Measurements from ENCODE around the gene PDZRN4.

PDZRN4 gene

GRCh38 chr12:41362510-41362909 lies 174.4 kb downstream of the PDZRN4 start:
- no peak for DNase-seq (ENCODE audit: low spot score)

- no peak for DNase-seq (ENCODE audit: low spot score)
Measured at GRCh38 chr12:41362931-41363330, 174.8 kb downstream of the PDZRN4 start.

GRCh38 chr12:41364211-41364610 lies 176.1 kb downstream of the PDZRN4 start:
- no peak for DNase-seq (ENCODE audit: low spot score)

GRCh38 chr12:41365653-41366171 lies 177.6 kb downstream of the PDZRN4 start:
- DNase-seq (ENCODE audit: low spot score), result no peak

GRCh38 chr12:41367726-41368405 lies 179.7 kb downstream of the PDZRN4 start:
- DNase-seq (ENCODE audit: low spot score), result no peak

GRCh38 chr12:41380878-41381277 lies 192.8 kb downstream of the PDZRN4 start:
- no peak for DNase-seq (ENCODE audit: low spot score)

GRCh38 chr12:41402801-41403200 lies 214.7 kb downstream of the PDZRN4 start:
- DNase-seq (ENCODE audit: low spot score), result no peak

- DNase-seq (ENCODE audit: low spot score), result no peak
Measured at GRCh38 chr12:41407232-41407799, 219.2 kb downstream of the PDZRN4 start.

- no peak for DNase-seq (ENCODE audit: low spot score)
Measured at GRCh38 chr12:41409628-41410027, 221.5 kb downstream of the PDZRN4 start.

- no peak for DNase-seq (ENCODE audit: low spot score)
Measured at GRCh38 chr12:41418586-41418985, 230.5 kb downstream of the PDZRN4 start.

GRCh38 chr12:41419131-41419893 lies 231.2 kb downstream of the PDZRN4 start:
- no peak for DNase-seq (ENCODE audit: low spot score)

GRCh38 chr12:41424651-41425050 lies 236.5 kb downstream of the PDZRN4 start:
- no peak for DNase-seq (ENCODE audit: low spot score)

GRCh38 chr12:41433460-41433859 lies 245.3 kb downstream of the PDZRN4 start:
- DNase-seq (ENCODE audit: low spot score), result no peak

- DNase-seq (ENCODE audit: low spot score), result no peak
Measured at GRCh38 chr12:41436076-41436475, 248.0 kb downstream of the PDZRN4 start.

GRCh38 chr12:41437563-41437962 lies 249.4 kb downstream of the PDZRN4 start:
- DNase-seq (ENCODE audit: low spot score), result no peak

GRCh38 chr12:41438854-41439541 lies 250.9 kb downstream of the PDZRN4 start:
- DNase-seq (ENCODE audit: low spot score), result no peak

- DNase-seq (ENCODE audit: low spot score), result no peak
Measured at GRCh38 chr12:41439801-41440200, 251.7 kb downstream of the PDZRN4 start.

- DNase-seq (ENCODE audit: low spot score), result no peak
Measured at GRCh38 chr12:41441180-41441579, 253.1 kb downstream of the PDZRN4 start.

GRCh38 chr12:41442896-41443295 lies 254.8 kb downstream of the PDZRN4 start:
- DNase-seq (ENCODE audit: low spot score), result no peak

GRCh38 chr12:41443690-41444089 lies 255.6 kb downstream of the PDZRN4 start:
- DNase-seq (ENCODE audit: low spot score), result no peak

GRCh38 chr12:41452838-41453407 lies 264.8 kb downstream of the PDZRN4 start:
- no peak for DNase-seq (ENCODE audit: low spot score)

GRCh38 chr12:41453409-41453808 lies 265.3 kb downstream of the PDZRN4 start:
- no peak for DNase-seq (ENCODE audit: low spot score)
